Measurements from ENCODE around the gene NT5DC2.
A peak's percentile ranks its signal among the peaks of the same experiment; 100 is the strongest.

The NT5DC2 gene

GRCh38 chr3:52490939-52491526 lies 42.6 kb downstream of the NT5DC2 start:
- DNase-seq = peak; percentile 72
- Histone ChIP-seq H3K79me1 (replicated peaks; ENCODE audit: low read length, poor library complexity, severe bottlenecking) (peaks cover 26% of the 10 kb centered on the region), H2AFZ (ENCODE audit: low read depth, low read length) (no peak overlapping the region), H2BK12ac (ENCODE audit: low read length in 2 of 2) (no peak overlapping the region), H3K4me1 (ENCODE audit: control insufficient read depth, insufficient read depth, low read depth, low read length) (peaks cover 52% of the 10 kb centered on the region), H3K9me3 (ENCODE audit: control insufficient read depth, low read length) (no peaks in the 10 kb centered on the region), H3K36me3 (ENCODE audit: control insufficient read depth in 1 of 2, insufficient read depth in 2 of 2, low read depth in 1 of 2, low read length in 2 of 2) (peaks cover 72 to 87% of the 10 kb centered on the region in 2 experiments), H3K18ac (ENCODE audit: low read depth in 1 of 2, low read length in 2 of 2) (peak overlapping the region; percentile 23 to 62), H3K27me3 (ENCODE audit: control insufficient read depth in 1 of 2, insufficient read depth in 1 of 2, low read length in 2 of 2) (no peaks in the 10 kb centered on the region), H2BK15ac (ENCODE audit: low read depth, poor library complexity, severe bottlenecking) (no peak overlapping the region), H3K4ac (ENCODE audit: low read depth in 1 of 2, low read length in 2 of 2) (no peak overlapping the region), H3K23ac (ENCODE audit: low read length in 2 of 2) (peak overlapping the region in 1 of 2 experiments; percentile 59), H3K9ac (ENCODE audit: low read length) (no peak overlapping the region), H3K4me3 (ENCODE audit: insufficient read depth in 1 of 2, low read depth in 1 of 2, low read length in 2 of 2) (no peak overlapping the region), H3K27ac (ENCODE audit: low read length, poor library complexity, severe bottlenecking) (peak overlapping the region; percentile 77), H2AK5ac (ENCODE audit: low read length, severe bottlenecking) (peak overlapping the region; percentile 44), H4K91ac (ENCODE audit: low read length) (peak overlapping the region; percentile 0), H2BK5ac (ENCODE audit: low read depth, low read length, poor library complexity, severe bottlenecking) (no peak overlapping the region), H3K14ac (ENCODE audit: low read length in 2 of 2) (no peak overlapping the region), H4K8ac (ENCODE audit: low read length) (no peak overlapping the region), H3K4me2 (ENCODE audit: low read length, poor library complexity, severe bottlenecking) (no peak overlapping the region), H2BK120ac (ENCODE audit: low read depth, low read length) (no peak overlapping the region)
- 71% methylated on average over 23 of the region's 23 CpGs for WGBS

GRCh38 chr3:52490035-52490938 lies 43.4 kb downstream of the NT5DC2 start:
- peak overlapping the region; percentile 7 to 9 for H3K4ac ChIP-seq (ENCODE audit: low read depth in 1 of 2, low read length in 2 of 2)
- H3K4me1 ChIP-seq (ENCODE audit: control insufficient read depth, insufficient read depth, low read depth, low read length) = peaks cover 44% of the 10 kb centered on the region

GRCh38 chr3:52489453-52489852 lies 44.2 kb downstream of the NT5DC2 start:
- WGBS = 96% methylated on average over 18 of the region's 18 CpGs
- H3K14ac ChIP-seq (ENCODE audit: low read length in 2 of 2) = no peak overlapping the region
- H3K9me3 ChIP-seq (ENCODE audit: control insufficient read depth, low read length) = no peaks in the 10 kb centered on the region
- H2BK120ac ChIP-seq (ENCODE audit: low read depth, low read length) = no peak overlapping the region
- H3K4me2 ChIP-seq (ENCODE audit: low read length, poor library complexity, severe bottlenecking) = no peak overlapping the region
- H3K27me3 ChIP-seq (ENCODE audit: control insufficient read depth in 1 of 2, insufficient read depth in 1 of 2, low read length in 2 of 2) = no peaks in the 10 kb centered on the region
- H2BK15ac ChIP-seq (ENCODE audit: low read depth, poor library complexity, severe bottlenecking) = no peak overlapping the region
- H2AK5ac ChIP-seq (ENCODE audit: low read length, severe bottlenecking) = no peak overlapping the region
- H3K4me3 ChIP-seq (ENCODE audit: insufficient read depth in 1 of 2, low read depth in 1 of 2, low read length in 2 of 2) = no peak overlapping the region
- H3K4me1 ChIP-seq (ENCODE audit: control insufficient read depth, insufficient read depth, low read depth, low read length) = peaks cover 36% of the 10 kb centered on the region
- H2BK12ac ChIP-seq (ENCODE audit: low read length in 2 of 2) = no peak overlapping the region
- peaks cover 31% of the 10 kb centered on the region for H3K79me1 ChIP-seq (replicated peaks; ENCODE audit: low read length, poor library complexity, severe bottlenecking)
- H3K18ac ChIP-seq (ENCODE audit: low read depth in 1 of 2, low read length in 2 of 2) = no peak overlapping the region
- no peak overlapping the region for H3K4ac ChIP-seq (ENCODE audit: low read depth in 1 of 2, low read length in 2 of 2)
- H2AFZ ChIP-seq (ENCODE audit: low read depth, low read length) = no peak overlapping the region
- H3K23ac ChIP-seq (ENCODE audit: low read length in 2 of 2) = no peak overlapping the region
- no peak overlapping the region for H3K9ac ChIP-seq (ENCODE audit: low read length)
- DNase-seq = no peak
- H3K36me3 ChIP-seq (ENCODE audit: control insufficient read depth in 1 of 2, insufficient read depth in 2 of 2, low read depth in 1 of 2, low read length in 2 of 2) = peaks cover 82 to 100% of the 10 kb centered on the region in 2 experiments
- no peak overlapping the region for H2BK5ac ChIP-seq (ENCODE audit: low read depth, low read length, poor library complexity, severe bottlenecking)
- H4K91ac ChIP-seq (ENCODE audit: low read length) = peak overlapping the region; percentile 35
- no peak overlapping the region for H4K8ac ChIP-seq (ENCODE audit: low read length)
- H3K27ac ChIP-seq (ENCODE audit: low read length, poor library complexity, severe bottlenecking) = no peak overlapping the region

More at GRCh38 chr3:52490035-52490938, 43.4 kb downstream of the NT5DC2 start:
- Histone ChIP-seq H2BK5ac (ENCODE audit: low read depth, low read length, poor library complexity, severe bottlenecking) (no peak overlapping the region), H2BK15ac (ENCODE audit: low read depth, poor library complexity, severe bottlenecking) (no peak overlapping the region), H3K23ac (ENCODE audit: low read length in 2 of 2) (no peak overlapping the region), H3K18ac (ENCODE audit: low read depth in 1 of 2, low read length in 2 of 2) (peak overlapping the region in 1 of 2 experiments; percentile 46), H4K91ac (ENCODE audit: low read length) (peak overlapping the region; percentile 52), H3K27me3 (ENCODE audit: control insufficient read depth in 1 of 2, insufficient read depth in 1 of 2, low read length in 2 of 2) (no peaks in the 10 kb centered on the region), H2BK120ac (ENCODE audit: low read depth, low read length) (no peak overlapping the region), H3K79me1 (replicated peaks; ENCODE audit: low read length, poor library complexity, severe bottlenecking) (peaks cover 28% of the 10 kb centered on the region), H3K27ac (ENCODE audit: low read length, poor library complexity, severe bottlenecking) (peak overlapping the region; percentile 77), H2AK5ac (ENCODE audit: low read length, severe bottlenecking) (peak overlapping the region; percentile 13), H4K8ac (ENCODE audit: low read length) (no peak overlapping the region), H3K36me3 (ENCODE audit: control insufficient read depth in 1 of 2, insufficient read depth in 2 of 2, low read depth in 1 of 2, low read length in 2 of 2) (peaks cover 78 to 94% of the 10 kb centered on the region in 2 experiments), H2BK12ac (ENCODE audit: low read length in 2 of 2) (peak overlapping the region in 1 of 2 experiments; percentile 31), H3K9ac (ENCODE audit: low read length) (no peak overlapping the region), H3K9me3 (ENCODE audit: control insufficient read depth, low read length) (no peaks in the 10 kb centered on the region), H2AFZ (ENCODE audit: low read depth, low read length) (no peak overlapping the region), H3K4me2 (ENCODE audit: low read length, poor library complexity, severe bottlenecking) (no peak overlapping the region), H3K14ac (ENCODE audit: low read length in 2 of 2) (peak overlapping the region in 1 of 2 experiments; percentile 3), H3K4me3 (ENCODE audit: insufficient read depth in 1 of 2, low read depth in 1 of 2, low read length in 2 of 2) (no peak overlapping the region)
- DNase-seq = no peak
- 85% methylated on average over 22 of the region's 22 CpGs for WGBS

- no peak overlapping the region for H3K9ac ChIP-seq (ENCODE audit: low read length)
- H3K18ac ChIP-seq (ENCODE audit: low read depth in 1 of 2, low read length in 2 of 2) = no peak overlapping the region
- peaks cover 33% of the 10 kb centered on the region for H3K4me1 ChIP-seq (ENCODE audit: control insufficient read depth, insufficient read depth, low read depth, low read length)
- H3K79me1 ChIP-seq (replicated peaks; ENCODE audit: low read length, poor library complexity, severe bottlenecking) = peaks cover 29% of the 10 kb centered on the region
- H2BK5ac ChIP-seq (ENCODE audit: low read depth, low read length, poor library complexity, severe bottlenecking) = no peak overlapping the region
- H3K27me3 ChIP-seq (ENCODE audit: control insufficient read depth in 1 of 2, insufficient read depth in 1 of 2, low read length in 2 of 2) = no peaks in the 10 kb centered on the region
- H2BK15ac ChIP-seq (ENCODE audit: low read depth, poor library complexity, severe bottlenecking) = no peak overlapping the region
- H3K4me3 ChIP-seq (ENCODE audit: insufficient read depth in 1 of 2, low read depth in 1 of 2, low read length in 2 of 2) = no peak overlapping the region
- no peak overlapping the region for H3K27ac ChIP-seq (ENCODE audit: low read length, poor library complexity, severe bottlenecking)
- H3K36me3 ChIP-seq (ENCODE audit: control insufficient read depth in 1 of 2, insufficient read depth in 2 of 2, low read depth in 1 of 2, low read length in 2 of 2) = peaks cover 82 to 96% of the 10 kb centered on the region in 2 experiments
- no peak overlapping the region for H2BK12ac ChIP-seq (ENCODE audit: low read length in 2 of 2)
- no peak overlapping the region for H3K4me2 ChIP-seq (ENCODE audit: low read length, poor library complexity, severe bottlenecking)
- no peak for DNase-seq
- H3K4ac ChIP-seq (ENCODE audit: low read depth in 1 of 2, low read length in 2 of 2) = no peak overlapping the region
- H3K9me3 ChIP-seq (ENCODE audit: control insufficient read depth, low read length) = no peaks in the 10 kb centered on the region
- H2AFZ ChIP-seq (ENCODE audit: low read depth, low read length) = no peak overlapping the region
- H4K8ac ChIP-seq (ENCODE audit: low read length) = no peak overlapping the region
- no peak overlapping the region for H4K91ac ChIP-seq (ENCODE audit: low read length)
- no peak overlapping the region for H3K23ac ChIP-seq (ENCODE audit: low read length in 2 of 2)
- H2BK120ac ChIP-seq (ENCODE audit: low read depth, low read length) = no peak overlapping the region
- H3K14ac ChIP-seq (ENCODE audit: low read length in 2 of 2) = no peak overlapping the region
- WGBS = 95% methylated on average over 3 of the region's 3 CpGs
- no peak overlapping the region for H2AK5ac ChIP-seq (ENCODE audit: low read length, severe bottlenecking)
These were observed 44.9 kb downstream of the NT5DC2 start for GRCh38 chr3:52488746-52489145.
